Neuronal stem cell (in vitro differentiated cells): ENCODE data around the gene PAQR7.

Experiments used
- DNase-seq: peaks from one replicate; pipeline ENCODE4 v3.0.0-alpha.2; 2013; ENCODE audit warnings: low spot score
- H2AFZ ChIP-seq: one replicate; pipeline ENCODE4 v1.6.1; 2013; ENCODE audit warnings: mild to moderate bottlenecking, low read length, inconsistent platforms
- H2AK5ac ChIP-seq: 2 replicates; pipeline ENCODE4 v1.6.1; 2013; ENCODE audit warnings: low read depth, mild to moderate bottlenecking, inconsistent platforms, low read length, moderate library complexity, mixed read lengths
- H2BK120ac ChIP-seq: 2 replicates; pipeline ENCODE4 v1.6.1; 2013; ENCODE audit warnings: low read depth, mild to moderate bottlenecking, inconsistent platforms, low read length, moderate library complexity, mixed read lengths
- H2BK12ac ChIP-seq: one replicate; pipeline ENCODE4 v1.6.1; 2013; ENCODE audit warnings: low read length, inconsistent platforms
- H2BK15ac ChIP-seq: 2 replicates; pipeline ENCODE4 v1.6.1; 2013; ENCODE audit warnings: mild to moderate bottlenecking, low read length, inconsistent platforms, mixed read lengths
- H2BK5ac ChIP-seq: one replicate; pipeline ENCODE4 v1.6.1; 2013; ENCODE audit warnings: inconsistent platforms, mild to moderate bottlenecking, low read length, moderate library complexity
- H3K14ac ChIP-seq: one replicate; pipeline ENCODE4 v1.6.1; 2013; ENCODE audit warnings: low read length, inconsistent platforms
- H3K18ac ChIP-seq: 2 replicates; pipeline ENCODE4 v1.6.1; 2013; ENCODE audit warnings: low read length, inconsistent platforms
- H3K23ac ChIP-seq: 2 replicates; pipeline ENCODE4 v1.6.1; 2013; ENCODE audit warnings: low read depth, mild to moderate bottlenecking, mixed read lengths, low read length, inconsistent platforms; ENCODE audit not compliant: poor library complexity
- H3K27ac ChIP-seq: replicated peaks from 3 replicates; pipeline ENCODE4 v1.5.1; 2013; ENCODE audit warnings: low read length, inconsistent platforms
- H3K27me3 ChIP-seq, 3 experiments: 2 replicates each; pipeline ENCODE4 v1.6.1; 2013; ENCODE audit warnings: low read length in 3 of 3, mild to moderate bottlenecking in 2 of 3, inconsistent platforms in 1 of 3, low read depth in 1 of 3, mixed read lengths in 1 of 3, moderate library complexity in 1 of 3; ENCODE audit not compliant: control insufficient read depth in 3 of 3, insufficient read depth in 3 of 3
- H3K36me3 ChIP-seq, 2 donors: replicated peaks in 1 of 2; 2 replicates each; pipeline ENCODE4 v1.6.1; 2013; ENCODE audit warnings: low read length in 2 of 2; ENCODE audit not compliant: control insufficient read depth in 2 of 2, insufficient read depth in 2 of 2
- H3K4ac ChIP-seq: 2 replicates; pipeline ENCODE4 v1.6.1; 2013; ENCODE audit warnings: inconsistent platforms, mild to moderate bottlenecking, low read length, moderate library complexity
- H3K4me1 ChIP-seq, 2 donors: 1 replicate in 1 of 2; 2 replicates in 1 of 2; pipeline ENCODE4 v1.6.1; 2013; ENCODE audit warnings: low read length in 2 of 2, low read depth in 1 of 2; ENCODE audit not compliant: control insufficient read depth in 2 of 2, insufficient read depth in 1 of 2
- H3K4me2 ChIP-seq: one replicate; pipeline ENCODE4 v1.6.1; 2013; ENCODE audit warnings: mild to moderate bottlenecking, low read length, inconsistent platforms; ENCODE audit not compliant: insufficient read depth, poor library complexity, severe bottlenecking
- H3K4me3 ChIP-seq, 2 donors: 2 replicates each; pipeline ENCODE4 v1.5.1; 2013; ENCODE audit warnings: low read length in 2 of 2, mild to moderate bottlenecking in 2 of 2, inconsistent platforms in 1 of 2, moderate library complexity in 1 of 2
- H3K79me1 ChIP-seq: one replicate; pipeline ENCODE4 v1.6.1; 2013; ENCODE audit warnings: low read depth, mild to moderate bottlenecking, inconsistent platforms, low read length, moderate library complexity
- H3K9ac ChIP-seq: one replicate; pipeline ENCODE4 v1.6.1; 2013; ENCODE audit warnings: mild to moderate bottlenecking, low read depth, low read length, inconsistent platforms; ENCODE audit not compliant: poor library complexity
- H3K9me3 ChIP-seq, 2 donors: replicated peaks in 1 of 2; 2 replicates each; pipeline versions ENCODE3 to v1.6.1; 2013; ENCODE audit warnings: low read length in 2 of 2, mild to moderate bottlenecking in 2 of 2, inconsistent platforms in 1 of 2, low read depth in 1 of 2, mixed read lengths in 1 of 2, moderate library complexity in 1 of 2; ENCODE audit not compliant: control insufficient read depth in 2 of 2, insufficient read depth in 1 of 2
- H4K8ac ChIP-seq: one replicate; pipeline ENCODE4 v1.6.1; 2013; ENCODE audit warnings: low read depth, mild to moderate bottlenecking, inconsistent platforms, low read length, moderate library complexity
- H4K91ac ChIP-seq: one replicate; pipeline ENCODE4 v1.6.1; 2013; ENCODE audit warnings: low read length, low read depth, mild to moderate bottlenecking, inconsistent platforms; ENCODE audit not compliant: poor library complexity
- WGBS, 2 donors: extraction: QIAGEN DNeasy Blood & Tissue Kit; methylation state at CpG; one replicate each; pipeline ENCODE4 v1.1.7; 2013; ENCODE audit warnings: missing lambda C conversion rate in 2 of 2, mixed read lengths in 1 of 2; ENCODE audit not compliant: insufficient read length in 2 of 2, insufficient replicate concordance in 1 of 2; ENCODE audit errors: extremely low coverage in 2 of 2; 5-methylcytosine and 5-hydroxymethylcytosine counted together

Gene PAQR7

DNA sequence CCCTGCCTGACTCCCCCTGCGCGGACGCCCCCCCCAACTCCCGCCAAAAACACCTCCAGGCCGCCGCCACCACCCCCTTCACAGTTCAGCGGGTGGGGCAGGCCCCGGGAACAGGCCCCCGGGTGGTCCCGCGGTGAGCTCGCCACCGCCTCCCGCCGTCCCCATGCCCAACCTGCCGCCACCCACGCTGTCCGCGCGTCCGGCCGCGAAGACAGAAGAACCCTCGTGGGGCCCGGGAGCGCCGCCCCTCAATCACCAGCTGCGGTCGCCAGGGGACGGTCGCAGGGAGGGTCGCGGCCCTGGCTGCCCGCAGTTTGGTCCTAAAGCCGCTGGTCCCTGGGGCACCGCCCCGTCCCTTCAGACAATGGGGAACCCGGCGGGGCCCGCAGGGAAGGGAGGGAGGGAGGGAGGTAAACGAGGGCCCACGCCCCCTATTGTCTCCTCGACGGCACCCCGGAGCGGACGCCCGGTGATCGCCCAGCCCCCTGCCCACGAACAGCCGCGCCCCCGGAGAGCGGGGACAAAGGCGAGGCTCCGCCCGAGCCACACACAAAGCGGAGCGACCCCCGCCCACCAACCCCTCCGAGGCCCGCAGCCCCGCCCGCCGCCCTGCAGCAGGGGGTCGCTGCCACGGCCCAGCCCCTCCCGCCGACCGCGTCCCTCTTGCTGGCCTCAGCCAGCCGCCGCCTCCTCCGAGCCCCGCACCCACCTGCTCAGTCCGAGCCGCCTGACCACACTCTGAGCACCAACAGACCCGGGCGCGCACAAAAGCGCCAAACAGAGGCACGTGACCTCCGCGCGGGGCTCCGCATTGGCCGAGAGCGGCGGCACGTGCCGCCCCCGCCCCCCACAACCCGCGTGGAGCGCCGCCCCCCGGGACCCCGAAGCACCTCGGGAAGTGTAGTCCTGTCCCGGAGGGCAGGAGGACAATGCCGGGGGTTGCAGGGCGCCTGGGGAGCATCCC is 30.5 kb upstream of the PAQR7 start, which contains the start of gene STMN1:
Gene STMN1, minus strand, starts transcription at position 740 of the 964 bp plus-strand sequence. CDS start 1,743 bp downstream, outside the sequence.
- WGBS, 2 donors = no CpG with 5 or more reads among the region's 102 CpGs
- peak within 1 kb of the TSS; percentile 95 for H3K27ac ChIP-seq

DNA sequence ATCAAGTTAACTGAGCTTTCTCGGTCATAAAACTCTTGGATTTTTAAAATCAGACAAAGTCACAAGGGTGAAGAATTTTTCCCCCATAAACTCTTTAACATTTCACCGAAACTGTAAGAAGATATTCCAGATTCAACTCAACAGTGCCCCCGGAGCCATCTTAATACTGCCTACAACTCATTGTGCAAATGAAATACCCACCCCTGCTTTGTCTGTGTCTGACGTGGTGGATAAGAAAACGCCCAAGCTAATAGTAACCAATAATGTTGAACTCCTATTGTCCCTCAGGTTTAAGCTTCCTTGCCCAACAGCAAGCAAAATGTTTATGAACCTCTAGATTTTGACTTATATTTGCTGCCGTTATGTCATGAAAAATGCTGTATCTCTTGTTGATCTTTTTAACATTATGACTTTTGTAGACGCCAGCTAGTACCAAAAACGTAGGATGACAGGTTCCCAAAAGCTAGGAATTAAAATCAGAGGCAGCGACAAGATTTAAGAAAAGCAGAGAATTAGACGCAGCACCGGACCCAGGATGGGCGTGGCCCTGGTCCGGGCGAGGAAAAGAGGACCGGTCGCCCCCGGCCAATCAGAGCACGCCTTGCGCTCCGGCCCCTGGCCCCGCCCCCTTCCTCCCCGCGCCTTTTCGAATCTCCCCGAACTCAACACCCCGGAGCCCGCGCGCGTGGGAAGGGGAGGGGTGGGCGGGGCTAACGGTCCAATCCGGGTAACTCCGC is 29.6 kb upstream of the PAQR7 start:
- peaks cover 14 to 45% of the 10 kb centered on the region in 2 donors for H3K36me3 ChIP-seq
- H3K4me1 ChIP-seq = peaks cover 24 to 31% of the 10 kb centered on the region in 2 donors
- H2BK120ac ChIP-seq = no peak overlapping the region
- no peak overlapping the region for H2AK5ac ChIP-seq
- no peak overlapping the region for H3K14ac ChIP-seq
- no peak overlapping the region for H3K4ac ChIP-seq
- H4K91ac ChIP-seq = no peak overlapping the region
- H3K4me3 ChIP-seq = peak overlapping the region; percentile 63 to 97
- H2BK5ac ChIP-seq = no peak overlapping the region
- no peak overlapping the region for H3K23ac ChIP-seq
- no peak overlapping the region for H2BK15ac ChIP-seq
- H3K18ac ChIP-seq = no peak overlapping the region
- peak overlapping the region; percentile 95 for H3K27ac ChIP-seq
- peaks cover 4% of the 10 kb centered on the region for H3K79me1 ChIP-seq
- H2AFZ ChIP-seq = no peak overlapping the region
- no peak overlapping the region for H3K9ac ChIP-seq
- H3K9me3 ChIP-seq = peaks cover 0 to 2% of the 10 kb centered on the region in 2 donors
- no CpG with 5 or more reads among the region's 34 CpGs for WGBS, 2 donors
- DNase-seq = peak; percentile 95
- H3K27me3 ChIP-seq = no peaks in the 10 kb centered on the region
- H2BK12ac ChIP-seq = no peak overlapping the region
- peak overlapping the region; percentile 73 for H3K4me2 ChIP-seq
- no peak overlapping the region for H4K8ac ChIP-seq

More for the DNA sequence above, 30.5 kb upstream of the PAQR7 start, which contains the start of gene STMN1:
- Histone ChIP-seq H2BK12ac (peak within 1 kb of the TSS; percentile 91), H4K8ac (peak within 1 kb of the TSS; percentile 67), H3K27me3 (no peaks in the 10 kb centered on the region), H3K36me3 (peaks cover 12 to 36% of the 10 kb centered on the region in 2 donors), H2AFZ (peak within 1 kb of the TSS; percentile 84), H2BK15ac (peak within 1 kb of the TSS; percentile 97), H3K18ac (peak within 1 kb of the TSS; percentile 99), H4K91ac (peak within 1 kb of the TSS; percentile 94), H3K79me1 (peaks cover 4% of the 10 kb centered on the region), H3K14ac (no peak within 1 kb of the TSS), H3K9ac (peak within 1 kb of the TSS; percentile 94), H2BK120ac (peak within 1 kb of the TSS; percentile 89), H2AK5ac (peak within 1 kb of the TSS; percentile 100), H3K4me2 (peak within 1 kb of the TSS; percentile 78), H3K9me3 (peaks cover 0 to 2% of the 10 kb centered on the region in 2 donors), H3K23ac (peak within 1 kb of the TSS; percentile 98), H2BK5ac (peak within 1 kb of the TSS; percentile 33), H3K4me3 (peak within 1 kb of the TSS; percentile 63 to 97), H3K4me1 (peaks cover 24 to 29% of the 10 kb centered on the region in 2 donors), H3K4ac (peak within 1 kb of the TSS; percentile 93)
- peak; percentile 97 for DNase-seq

DNA sequence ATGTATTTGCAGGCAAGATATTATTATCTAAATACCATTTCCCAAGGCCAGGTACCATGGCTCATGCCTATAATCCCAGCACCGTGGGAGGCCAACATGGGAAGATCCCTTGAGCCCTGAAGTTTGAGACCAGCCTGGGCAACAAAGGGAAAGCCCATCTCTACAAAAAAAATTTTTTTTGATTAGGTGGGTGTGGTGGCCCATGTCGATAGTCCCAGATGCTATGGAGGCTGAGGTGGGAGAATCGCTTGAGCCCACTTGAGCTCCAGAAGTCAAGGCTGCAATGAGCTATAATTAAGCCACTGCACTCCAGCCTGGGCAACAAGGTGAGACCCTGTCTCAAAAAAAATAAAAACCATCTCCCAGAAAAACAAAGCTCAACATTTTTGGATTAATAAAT is 28.5 kb upstream of the PAQR7 start:
- Histone ChIP-seq H3K9me3 (peaks cover 0 to 2% of the 10 kb centered on the region in 2 donors), H2AFZ (no peak overlapping the region), H3K23ac (no peak overlapping the region), H3K27me3 (no peaks in the 10 kb centered on the region), H2BK15ac (no peak overlapping the region), H2BK5ac (no peak overlapping the region), H3K4ac (no peak overlapping the region), H3K4me2 (peak overlapping the region; percentile 19), H3K4me3 (peak overlapping the region in 1 of 2 donors; percentile 63), H4K91ac (no peak overlapping the region), H2BK12ac (no peak overlapping the region), H2AK5ac (no peak overlapping the region), H3K9ac (no peak overlapping the region), H3K27ac (no peak overlapping the region), H3K18ac (no peak overlapping the region), H4K8ac (no peak overlapping the region), H3K79me1 (peaks cover 4% of the 10 kb centered on the region), H3K4me1 (peaks cover 25 to 35% of the 10 kb centered on the region in 2 donors), H3K36me3 (peaks cover 22 to 56% of the 10 kb centered on the region in 2 donors), H3K14ac (no peak overlapping the region), H2BK120ac (no peak overlapping the region)
- WGBS, 2 donors = no CpG with 5 or more reads among the region's 3 CpGs
- no peak for DNase-seq
